HG03097 (cell line): ENCODE measurements around the gene TIMP4.

Experiments used
- ATAC-seq: cut with Tn5 transposase; IDR thresholded peaks from one replicate; pipeline ENCODE4 v1.9.1; 2021; ENCODE audit not compliant: unreplicated experiment, low FRiP score

TIMP4 gene

DNA sequence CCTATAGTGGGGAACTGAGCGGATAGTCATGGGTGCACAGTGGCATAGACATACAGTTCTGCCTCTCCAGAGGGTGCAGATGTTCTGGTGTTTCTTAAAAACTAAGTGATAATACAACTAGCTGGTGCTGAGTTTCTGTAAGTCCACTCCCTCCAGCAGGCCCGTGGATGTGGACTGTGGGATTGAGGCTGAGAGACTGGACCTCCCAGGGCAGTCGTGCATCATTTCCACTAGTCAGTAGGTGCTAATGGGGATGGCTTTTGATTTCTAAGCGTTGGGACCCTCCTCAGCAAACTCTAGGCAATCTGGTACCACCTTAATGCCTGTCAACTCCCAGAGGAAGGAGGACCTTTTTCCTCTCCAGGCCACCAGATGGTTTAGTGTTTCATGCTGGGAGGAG is 27.3 kb upstream of the TIMP4 start:
- ATAC-seq = no peak

DNA sequence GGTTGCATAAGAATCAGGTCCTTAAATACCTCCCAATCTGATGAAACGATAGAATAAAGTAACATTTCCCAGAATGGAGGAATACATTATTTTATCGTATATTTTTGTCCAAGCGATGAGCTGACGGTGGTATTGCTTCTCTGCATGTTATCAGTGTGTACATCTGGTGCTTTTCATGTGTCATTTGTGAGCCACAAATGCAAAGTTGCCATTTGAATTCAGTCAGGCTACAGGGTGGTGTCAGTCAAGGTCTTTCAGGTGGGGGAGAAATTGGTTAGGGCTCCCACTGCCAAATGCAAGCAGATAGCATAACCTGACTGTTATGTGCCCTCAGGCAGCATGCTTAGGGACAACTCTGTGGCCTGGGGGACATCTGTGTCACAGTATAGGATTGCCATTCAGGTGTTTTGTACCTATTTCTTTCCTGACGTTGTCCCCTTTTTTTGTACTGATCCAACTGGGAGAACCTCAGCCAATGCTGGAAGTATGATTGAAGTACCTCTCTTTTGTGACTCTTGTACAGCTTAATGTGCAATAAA is 26.5 kb upstream of the TIMP4 start:
- no peak for ATAC-seq

DNA sequence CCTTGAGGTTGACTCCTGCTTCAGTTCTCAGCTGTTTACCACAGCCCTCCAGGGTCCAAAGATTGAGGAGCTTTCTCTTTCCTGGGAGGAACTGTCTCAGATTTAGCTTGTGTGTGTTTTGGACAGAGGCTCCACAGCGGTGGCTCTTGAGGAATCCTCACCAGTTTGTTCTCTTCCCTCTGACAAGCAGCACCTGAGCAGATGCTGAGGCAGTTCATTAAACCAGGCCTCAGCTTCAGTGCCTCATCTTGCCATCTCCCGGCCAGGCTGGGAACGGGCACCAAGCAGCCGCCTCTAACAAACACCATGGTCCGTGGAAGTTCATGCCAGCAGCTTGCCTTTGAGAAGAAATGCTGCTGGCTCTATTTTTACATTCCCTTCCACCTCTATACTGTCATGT is 25.8 kb upstream of the TIMP4 start:
- no peak for ATAC-seq

GRCh38 chr3:12182687-12183441 is 24.2 kb upstream of the TIMP4 start:
- no peak for ATAC-seq

GRCh38 chr3:12181806-12182205 is 23.1 kb upstream of the TIMP4 start:
- ATAC-seq = no peak

GRCh38 chr3:12181301-12181700 is 22.6 kb upstream of the TIMP4 start:
- ATAC-seq = no peak

DNA sequence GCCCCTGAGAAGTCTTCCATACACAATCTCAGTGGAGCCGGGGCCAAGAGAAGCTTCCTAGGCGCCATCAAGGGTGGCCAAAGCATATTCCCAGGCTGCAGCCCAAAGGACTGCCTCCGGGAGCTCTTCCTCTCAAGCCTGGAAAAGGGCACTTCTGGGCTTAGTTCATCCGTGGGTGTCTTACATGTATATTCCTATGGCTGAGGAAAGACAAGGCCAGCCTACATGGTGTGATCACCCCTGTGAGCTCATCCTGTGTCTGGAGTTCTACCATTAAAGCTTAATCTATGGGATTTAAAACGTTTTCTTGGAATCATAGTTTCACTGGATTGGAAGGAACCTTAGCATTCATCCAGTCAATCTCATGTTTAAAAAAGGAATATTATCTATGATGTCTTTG is 21.9 kb upstream of the TIMP4 start:
- ATAC-seq = no peak

DNA sequence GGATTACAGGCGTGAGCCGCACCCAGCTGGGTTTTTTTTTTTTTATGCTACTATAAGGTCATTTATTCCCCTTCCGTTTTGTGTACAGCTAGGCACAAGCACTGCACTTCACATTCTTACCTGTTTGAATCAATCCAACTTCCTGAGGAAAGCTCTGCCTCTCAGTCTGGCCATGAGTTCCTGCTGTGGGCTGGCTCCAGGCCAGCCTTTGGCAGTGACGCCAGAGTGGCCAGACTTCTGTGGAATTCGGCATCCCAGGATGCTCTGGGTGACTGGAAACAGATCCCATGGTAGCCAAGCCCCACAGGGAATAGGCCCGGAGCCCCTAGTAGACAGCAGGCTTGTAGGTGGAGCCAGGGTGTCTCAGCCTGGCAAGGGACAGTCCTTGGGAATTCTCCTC is 21.5 kb upstream of the TIMP4 start:
- ATAC-seq = no peak

DNA sequence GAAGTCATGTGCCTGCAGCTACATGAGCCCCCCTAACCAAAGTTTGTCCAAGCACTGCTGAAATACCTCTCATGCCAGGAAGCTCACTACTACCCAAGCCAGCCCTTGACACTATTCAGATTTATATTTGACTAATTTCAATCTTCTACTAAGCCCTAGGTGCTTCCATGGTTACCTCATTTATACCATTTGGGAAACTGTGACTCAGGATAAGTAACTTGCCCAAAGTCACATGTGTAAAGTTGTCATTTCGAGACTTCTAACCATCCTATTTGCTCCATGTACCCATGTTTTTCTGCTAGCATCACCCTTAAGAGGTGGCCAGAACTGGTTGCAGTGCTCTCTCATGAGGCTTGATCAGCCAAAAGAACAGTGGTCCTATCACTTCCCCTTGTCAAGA is 20.7 kb upstream of the TIMP4 start:
- no peak for ATAC-seq

- no peak for ATAC-seq
Measured at GRCh38 chr3:12178091-12178820, 19.5 kb upstream of the TIMP4 start.

GRCh38 chr3:12177126-12177525 is 18.4 kb upstream of the TIMP4 start:
- ATAC-seq = no peak

DNA sequence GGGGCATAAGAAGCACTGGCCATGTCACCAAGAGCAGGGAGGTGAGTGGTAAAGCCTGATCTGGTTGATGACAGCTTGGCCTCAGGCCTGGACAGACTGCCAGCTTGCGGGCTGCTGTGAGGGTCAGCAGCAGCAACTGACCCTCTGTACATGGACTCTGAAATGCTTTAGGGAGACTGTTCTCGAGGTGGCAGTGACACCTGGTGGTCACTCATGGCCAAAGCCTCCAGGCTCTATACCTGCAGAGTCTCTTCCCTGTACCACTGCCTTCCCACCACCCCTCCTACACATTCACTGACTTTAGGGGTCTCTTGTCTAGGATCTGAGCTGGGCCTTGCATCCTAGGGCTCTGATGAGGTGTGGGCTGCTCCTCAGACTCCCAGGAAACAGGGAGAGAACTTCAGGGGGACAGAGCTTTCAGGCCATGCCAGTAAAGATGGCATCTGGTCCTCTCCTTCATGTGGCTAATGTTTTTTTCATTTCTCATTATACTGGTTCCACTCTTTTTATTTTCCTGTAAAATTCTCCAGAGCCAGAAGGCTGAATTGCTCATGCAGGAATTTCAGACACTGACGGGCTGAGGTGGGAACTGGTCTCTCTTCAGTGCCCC is 17.2 kb upstream of the TIMP4 start:
- ATAC-seq = no peak

GRCh38 chr3:12175137-12175593 is 16.5 kb upstream of the TIMP4 start:
- ATAC-seq = no peak

GRCh38 chr3:12170207-12170606 is 11.5 kb upstream of the TIMP4 start:
- no peak for ATAC-seq

DNA sequence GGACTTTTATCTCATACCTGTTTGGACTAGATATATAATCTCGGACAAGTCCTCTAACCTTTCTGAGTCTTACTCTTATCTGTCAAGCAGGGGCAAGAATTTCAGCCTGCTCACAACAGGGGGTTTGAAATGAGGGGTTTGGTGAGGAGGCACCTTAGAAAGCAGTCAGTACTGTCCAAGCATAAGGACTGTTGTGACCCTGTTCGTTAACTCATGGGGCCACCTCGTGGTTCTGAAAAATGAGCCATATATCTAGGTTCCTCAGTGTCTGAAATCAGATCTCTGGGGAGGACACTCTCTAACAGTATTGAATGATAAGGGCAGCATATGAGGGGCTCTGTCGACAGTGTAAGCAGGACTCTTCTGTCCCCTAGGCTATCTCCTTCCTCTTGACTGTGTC is 7.2 kb upstream of the TIMP4 start:
- ATAC-seq = no peak

DNA sequence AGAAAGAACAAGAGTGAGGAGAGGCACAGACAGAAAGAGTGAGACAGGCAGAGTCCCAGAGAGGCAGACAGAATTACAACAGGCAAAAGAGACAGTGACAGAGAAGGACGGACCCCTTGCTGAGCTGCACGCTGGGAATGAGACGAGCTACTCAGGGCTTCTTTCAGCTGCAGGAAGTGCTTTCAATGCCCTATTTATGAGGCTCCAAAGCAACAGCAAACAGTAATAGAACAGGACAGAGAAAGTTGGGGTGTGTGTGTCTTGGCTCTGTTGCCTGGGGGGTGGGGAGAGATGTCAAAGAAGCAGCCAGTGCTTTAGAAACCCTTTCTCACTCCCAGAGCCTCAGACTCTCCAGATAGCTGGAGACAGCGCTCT is 502 bp upstream of the TIMP4 start:
- ATAC-seq = no peak

- no peak for ATAC-seq
Measured at GRCh38 chr3:12157026-12157425, 1.7 kb downstream of the TIMP4 start.

DNA sequence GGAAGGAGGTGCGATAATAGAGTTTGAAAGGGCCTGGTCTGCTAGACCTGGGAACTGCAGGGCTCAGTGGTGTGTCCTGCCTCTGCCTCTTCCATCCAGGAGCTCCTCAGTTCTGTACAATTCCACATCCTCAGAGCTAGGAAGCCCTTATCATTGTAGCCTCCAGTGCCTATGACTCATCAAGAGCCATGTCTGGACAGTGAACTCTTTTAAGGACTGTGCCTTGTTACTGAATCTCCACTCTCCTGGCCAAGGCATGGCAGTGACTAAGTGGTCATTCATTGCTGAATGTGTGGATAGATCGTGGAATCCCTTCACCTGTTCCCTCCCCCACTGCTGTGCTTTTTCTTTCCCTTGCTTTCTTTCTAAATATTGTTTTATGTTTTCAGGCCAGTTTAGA is 2.9 kb downstream of the TIMP4 start:
- ATAC-seq = no peak

DNA sequence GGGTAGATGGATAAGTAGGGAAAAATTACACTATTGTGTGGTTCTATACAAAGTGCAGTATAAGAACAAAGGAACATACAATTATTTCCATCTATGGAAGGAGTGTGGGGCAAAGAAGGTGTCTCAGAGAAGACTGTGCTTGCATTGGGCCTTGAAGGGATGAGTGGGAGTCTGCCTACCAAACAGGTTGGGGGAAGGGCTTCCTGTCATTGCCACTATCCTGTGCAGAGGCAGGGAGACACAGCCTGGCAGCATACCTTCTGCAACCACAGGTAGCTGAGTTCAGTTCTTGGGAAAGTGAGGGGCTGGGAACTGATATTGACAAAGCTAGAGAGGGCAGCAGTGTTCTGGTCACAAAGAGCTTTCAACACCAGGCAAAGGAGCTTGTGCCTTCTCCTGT is 3.4 kb downstream of the TIMP4 start:
- ATAC-seq = no peak

GRCh38 chr3:12154151-12154550 is 4.6 kb downstream of the TIMP4 start:
- no peak for ATAC-seq

DNA sequence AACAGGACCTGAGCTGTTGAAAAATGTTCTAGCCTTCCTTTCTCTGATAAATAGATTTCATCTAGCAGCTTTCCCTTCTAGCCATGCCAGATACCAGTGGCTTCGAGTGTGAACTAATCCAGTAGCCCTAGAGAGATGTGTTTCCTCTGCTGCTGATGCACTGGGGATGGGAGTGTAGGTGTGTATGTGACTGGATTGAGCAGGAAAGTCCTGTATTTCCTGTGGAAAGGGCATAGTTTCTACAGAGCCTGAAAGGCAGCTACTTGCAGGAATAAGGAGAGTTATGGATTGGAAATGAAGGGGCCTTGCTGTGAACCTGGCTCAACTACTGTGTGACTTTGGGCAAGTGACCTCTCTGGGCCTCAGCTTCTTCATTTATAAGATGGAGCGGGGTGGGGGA is 8.6 kb downstream of the TIMP4 start:
- no peak for ATAC-seq

DNA sequence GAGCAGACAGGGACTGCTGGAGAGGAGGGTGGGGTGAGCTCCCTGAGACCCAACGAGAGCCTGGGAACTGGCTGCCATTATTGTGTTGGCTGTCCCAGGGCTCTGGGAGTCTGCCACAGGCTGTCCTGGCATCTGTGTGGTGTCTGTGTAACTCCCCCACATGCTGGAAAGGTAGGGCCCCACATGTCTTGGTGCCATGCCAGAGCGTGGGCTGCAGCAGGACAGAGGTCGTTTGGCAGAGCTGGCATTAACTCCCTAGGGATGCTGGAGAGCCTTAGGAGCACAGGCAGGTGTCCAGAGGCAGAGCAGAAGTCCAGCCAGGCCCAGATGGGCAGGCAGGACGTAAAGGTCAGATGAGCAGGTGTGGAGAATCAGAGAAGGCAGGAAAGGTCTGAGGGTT is 9.7 kb downstream of the TIMP4 start:
- no peak for ATAC-seq
